Activated CD4-positive, alpha-beta T cell treated with anti-CD3 and anti-CD28 coated beads, Interleukin-2, Interleukin-4, amounts not matched to agents 100 ng/mL and 50 ng/mL, durations not matched to agents 16 hours and 8 hours (primary cell): ENCODE measurements around the gene OCIAD2.
"Not testable (repeated sequence)": the region's sequence is repeated elsewhere in the genome, so short reads cannot be mapped to it uniquely, and the experiment has no call there.

Source experiments
- DNase-seq: peaks from one replicate; pipeline ENCODE4 v3.0.0-alpha.2; 2020; ENCODE audit warnings: low spot score

The OCIAD2 gene, protein sequence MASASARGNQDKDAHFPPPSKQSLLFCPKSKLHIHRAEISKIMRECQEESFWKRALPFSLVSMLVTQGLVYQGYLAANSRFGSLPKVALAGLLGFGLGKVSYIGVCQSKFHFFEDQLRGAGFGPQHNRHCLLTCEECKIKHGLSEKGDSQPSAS

DNA sequence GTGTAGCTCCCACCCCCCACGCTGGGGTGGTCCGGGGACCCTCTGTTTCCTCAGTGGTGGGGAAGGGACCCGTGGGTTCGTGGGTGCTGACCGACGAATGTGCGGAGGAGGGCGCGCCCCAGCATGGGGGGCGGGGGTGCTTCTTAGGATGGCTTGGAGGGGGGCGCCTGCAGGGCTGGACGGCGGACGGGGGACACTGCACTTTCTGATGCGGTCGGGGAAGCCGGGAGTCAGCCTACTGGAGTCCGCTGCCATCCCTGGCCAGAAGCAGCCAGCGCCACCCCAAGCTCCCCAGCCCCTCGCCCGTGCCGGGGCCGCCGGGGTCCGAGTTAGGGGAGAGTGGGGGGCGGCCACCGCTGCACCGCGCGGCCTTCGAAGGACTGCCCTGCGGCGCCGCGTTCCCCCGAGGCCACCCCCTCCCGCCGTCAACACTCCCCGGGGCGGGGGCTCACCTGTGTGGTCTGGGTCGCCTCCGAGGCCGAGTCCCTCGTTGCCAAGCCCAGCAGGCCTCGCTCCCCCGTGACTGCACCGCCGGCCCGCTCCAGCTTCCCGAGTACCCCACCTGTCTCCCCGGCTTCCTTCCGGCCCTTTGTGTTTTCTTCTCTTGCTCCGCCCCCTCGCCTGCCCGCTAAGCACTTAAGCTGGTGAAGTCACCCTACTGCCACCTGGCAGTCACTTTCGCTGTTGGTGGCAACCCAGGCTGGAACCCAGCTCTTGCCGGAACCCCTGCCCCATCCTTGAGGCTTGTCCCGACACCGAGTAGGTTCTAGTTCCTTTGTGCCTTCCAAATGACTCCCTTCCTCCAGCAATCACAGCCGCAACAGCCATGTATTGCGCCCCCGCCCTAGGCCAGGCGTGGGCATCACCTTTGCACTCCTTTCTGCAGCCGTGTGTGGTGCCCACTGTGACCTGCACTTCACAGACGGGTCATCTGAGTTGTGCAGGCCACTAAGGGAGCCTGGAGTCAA, at the start of gene OCIAD2:
Gene OCIAD2 (minus strand): TSS at position 569 of the 968 bp plus-strand sequence. CDS start 2,225 bp downstream, outside the sequence.
- DNase-seq, result peak; percentile 85

DNA sequence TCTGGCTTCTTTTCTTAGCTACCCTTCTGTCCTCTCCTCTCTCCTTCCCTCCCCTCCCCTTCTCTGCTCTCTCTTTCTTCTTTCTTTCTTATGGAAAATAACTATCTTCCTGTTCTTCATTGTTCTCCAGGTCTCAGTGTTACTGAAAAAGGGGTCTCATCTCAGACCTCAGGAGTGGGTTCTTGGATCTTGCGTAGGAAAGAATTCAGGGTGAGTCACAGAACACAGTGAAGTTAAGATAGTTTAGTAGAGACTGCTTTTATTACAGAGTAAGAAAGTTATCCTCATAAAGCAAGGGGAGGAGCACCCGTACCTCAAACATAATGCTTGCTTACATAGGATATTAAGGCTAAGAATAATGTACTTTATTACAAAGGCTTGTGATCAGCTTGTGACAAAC, 47.7 kb upstream of the OCIAD2 start:
- DNase-seq, result no peak

DNA sequence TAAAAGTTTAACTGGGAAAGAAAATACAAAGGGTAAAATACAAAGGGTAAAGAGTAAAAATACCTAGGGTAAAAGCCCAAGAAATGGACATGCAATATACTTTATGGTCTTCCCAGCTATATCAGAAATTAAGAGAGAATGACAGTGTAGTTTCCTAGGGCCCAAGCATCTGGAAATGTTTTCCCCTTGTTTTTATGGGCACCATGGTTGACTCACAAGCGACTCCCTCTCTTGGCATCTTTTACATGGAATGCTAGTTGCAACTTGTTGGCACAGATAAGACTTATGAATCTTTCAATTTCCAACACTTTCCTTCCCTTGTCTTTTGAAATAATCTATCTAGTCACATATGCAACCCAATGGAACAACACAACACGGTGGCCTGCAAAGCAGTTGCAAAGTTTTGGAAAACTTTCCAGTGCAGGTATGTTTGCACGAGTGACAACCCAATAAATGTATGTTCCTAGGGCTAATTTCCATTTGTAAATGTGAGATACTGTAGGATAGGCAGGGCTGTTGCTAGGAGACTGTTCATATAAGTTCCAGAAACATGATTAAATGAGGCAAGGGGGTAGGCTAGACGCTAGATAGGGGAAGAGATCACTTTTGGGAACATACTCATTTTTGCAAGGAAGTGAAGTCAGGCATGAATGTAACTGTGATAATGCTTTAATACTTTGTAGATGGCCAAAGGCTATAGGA, 43.1 kb upstream of the OCIAD2 start:
- DNase-seq, result no peak

GRCh38 chr4:48949086-48949485, 42.5 kb upstream of the OCIAD2 start:
- DNase-seq, result no peak

GRCh38 chr4:48947731-48948130, 41.2 kb upstream of the OCIAD2 start:
- DNase-seq, result no peak

DNA sequence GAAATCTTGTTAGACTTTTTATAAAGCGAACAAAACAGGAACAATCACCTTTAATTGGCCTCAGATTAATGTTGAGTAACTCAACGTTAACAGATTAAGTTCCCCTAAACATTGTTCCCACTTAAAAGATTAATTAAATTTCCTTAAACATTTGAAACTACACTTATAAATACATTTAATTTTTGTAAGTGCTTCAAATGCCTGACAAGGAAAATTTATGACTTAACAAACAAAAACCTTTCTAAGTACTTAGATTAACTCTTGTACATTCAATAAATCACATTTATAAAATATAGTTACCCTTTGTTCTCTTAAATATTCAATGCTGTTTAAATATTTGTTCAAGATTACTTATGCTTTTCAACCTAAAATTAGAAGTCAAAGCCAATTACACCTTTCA, 39.4 kb upstream of the OCIAD2 start:
- DNase-seq, result no peak

GRCh38 chr4:48944756-48945241, 38.2 kb upstream of the OCIAD2 start:
- DNase-seq, result peak; percentile 58

GRCh38 chr4:48944252-48944651, 37.7 kb upstream of the OCIAD2 start:
- DNase-seq, result no peak

DNA sequence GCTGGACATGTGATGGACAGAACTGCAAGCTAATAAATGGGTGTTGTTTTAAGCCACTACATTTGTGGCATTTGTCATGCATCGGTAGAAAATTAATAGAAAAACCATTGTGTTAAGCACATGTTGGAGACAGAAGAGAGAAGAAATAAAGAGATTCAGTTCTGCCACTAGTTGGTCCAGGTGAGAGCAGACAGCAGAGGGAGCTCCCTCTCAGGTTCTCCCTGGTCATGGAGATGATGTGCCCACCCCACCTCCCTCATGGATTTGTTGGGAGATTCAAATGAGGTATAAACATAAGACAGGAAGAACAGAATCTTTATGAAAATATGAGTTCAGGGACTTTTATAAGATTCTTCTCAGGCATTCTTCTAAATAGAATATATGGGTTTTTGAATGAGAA, 36.8 kb upstream of the OCIAD2 start:
- no peak for DNase-seq

GRCh38 chr4:48939785-48940184, 33.2 kb upstream of the OCIAD2 start:
- no peak for DNase-seq

DNA sequence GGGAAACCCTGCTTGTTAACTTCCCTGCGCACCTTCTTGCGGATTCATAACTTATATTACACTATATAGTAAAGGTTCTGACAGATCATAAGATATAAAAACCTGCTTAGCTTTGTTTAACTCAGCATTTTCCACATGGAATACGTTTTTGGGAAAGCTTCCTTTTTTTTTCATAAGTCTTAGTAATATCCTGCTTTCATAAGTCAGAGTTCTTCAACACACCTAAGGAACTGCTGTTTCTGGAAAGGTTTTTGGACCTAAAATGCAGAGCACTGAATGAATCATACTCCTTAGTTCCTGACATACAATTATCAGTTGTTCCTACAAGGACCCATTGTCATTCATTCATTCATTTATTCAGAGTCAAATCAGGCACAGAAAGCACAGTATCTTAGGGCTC, 32.3 kb upstream of the OCIAD2 start:
- DNase-seq, result no peak

DNA sequence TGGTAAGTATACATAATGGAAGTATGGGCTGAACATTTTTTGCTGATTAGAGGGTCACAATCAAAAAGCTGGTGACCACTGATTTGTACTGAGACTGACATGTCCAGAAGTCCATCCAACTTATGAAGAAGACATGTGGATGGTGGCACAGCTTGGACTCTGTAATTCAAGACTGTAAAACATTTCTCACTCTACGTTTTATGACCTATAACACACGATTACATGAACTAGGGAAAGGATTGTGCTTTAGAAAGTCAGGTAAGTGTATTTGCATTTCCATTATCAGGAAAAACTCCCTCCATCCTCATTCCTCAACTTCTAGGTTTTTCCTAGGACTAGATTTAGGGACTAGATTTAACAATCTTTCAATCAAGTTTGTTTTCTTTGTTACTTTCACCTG, 30.5 kb upstream of the OCIAD2 start:
- no peak for DNase-seq

DNA sequence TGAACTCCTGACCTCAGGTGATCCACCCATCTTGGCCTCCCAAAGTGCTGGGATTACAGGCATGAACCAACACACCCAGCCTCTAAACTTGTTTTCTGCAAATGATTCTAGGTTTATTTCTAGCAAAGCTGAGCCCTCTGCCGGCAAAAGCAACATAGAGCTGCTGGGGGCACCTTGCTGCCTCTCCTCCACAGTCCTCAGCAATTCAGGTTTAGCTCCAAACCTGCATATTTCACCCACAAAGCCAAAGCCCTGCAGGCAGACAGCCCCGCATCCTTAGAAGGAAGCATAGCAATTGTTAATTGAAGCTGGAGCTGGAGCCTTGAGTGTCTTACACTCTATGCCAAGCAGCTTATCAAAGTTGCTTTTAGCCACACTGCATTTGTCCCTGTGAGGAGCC, 24.9 kb upstream of the OCIAD2 start:
- no peak for DNase-seq

GRCh38 chr4:48930654-48931053, 24.1 kb upstream of the OCIAD2 start:
- DNase-seq, result no peak

GRCh38 chr4:48924416-48924815, 17.8 kb upstream of the OCIAD2 start:
- no peak for DNase-seq

DNA sequence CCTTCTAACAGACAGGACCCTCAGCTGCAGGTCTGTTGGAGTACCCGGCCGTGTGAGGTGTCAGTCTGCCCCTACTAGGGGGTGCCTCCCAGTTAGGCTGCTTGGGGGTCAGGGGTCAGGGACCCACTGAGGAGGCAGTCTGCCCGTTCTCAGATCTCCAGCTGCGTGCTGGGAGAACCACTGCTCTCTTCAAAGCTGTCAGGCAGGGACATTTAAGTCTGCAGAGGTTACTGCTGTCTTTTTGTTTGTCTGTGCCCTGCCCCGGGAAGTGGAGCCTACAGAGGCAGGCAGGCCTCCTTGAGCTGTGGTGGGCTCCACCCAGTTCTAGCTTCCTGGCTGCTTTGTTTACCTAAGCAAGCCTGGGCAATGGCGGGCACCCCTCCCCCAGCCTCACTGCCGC, 16.5 kb upstream of the OCIAD2 start:
- DNase-seq, result not testable (repeated sequence)

DNA sequence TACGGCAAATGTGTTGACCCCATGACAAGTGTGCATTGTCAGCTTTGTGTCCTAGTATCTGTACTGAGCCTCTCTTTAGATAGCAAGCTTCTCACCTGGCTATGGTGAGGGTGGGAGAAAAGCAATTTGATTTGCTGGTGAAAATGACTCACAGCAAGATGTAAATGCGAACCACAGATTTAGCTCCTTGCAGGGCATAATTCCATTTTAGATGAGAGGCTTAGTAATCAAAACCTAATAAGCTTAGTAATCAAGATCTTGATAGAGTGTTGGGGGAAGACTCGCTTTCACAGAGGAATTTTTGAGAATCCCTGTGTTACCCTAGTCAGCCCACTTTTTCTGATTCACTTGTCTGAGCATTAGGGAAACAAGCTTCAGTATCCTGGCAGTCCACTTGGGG, 7.7 kb upstream of the OCIAD2 start:
- DNase-seq, result no peak

DNA sequence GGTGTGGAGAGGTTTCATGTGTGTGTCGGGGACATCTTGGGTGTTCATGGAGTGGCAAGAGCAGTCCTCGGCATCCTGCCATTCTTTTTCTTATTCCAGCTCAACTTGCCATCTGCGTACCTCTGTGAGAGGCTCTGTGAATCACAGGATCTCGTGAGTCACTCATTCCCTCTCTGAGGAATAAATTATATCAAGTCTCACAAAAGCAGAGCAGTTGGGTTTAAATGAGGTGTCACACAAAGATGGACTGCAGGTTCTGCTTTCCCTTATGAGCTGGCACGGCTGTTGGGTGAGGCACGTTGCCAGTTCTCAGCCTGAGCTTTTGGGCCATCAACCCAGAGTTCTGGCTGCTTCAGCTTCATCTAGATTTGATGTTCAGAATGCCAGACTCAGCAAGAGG, 6.8 kb upstream of the OCIAD2 start:
- DNase-seq, result no peak

- no peak for DNase-seq
These were observed 5.8 kb upstream of the OCIAD2 start for GRCh38 chr4:48912349-48912748.

GRCh38 chr4:48910511-48910910, 3.9 kb upstream of the OCIAD2 start:
- DNase-seq, result no peak

- DNase-seq, result peak; percentile 86
These were observed 3.1 kb upstream of the OCIAD2 start for GRCh38 chr4:48909697-48910096.

DNA sequence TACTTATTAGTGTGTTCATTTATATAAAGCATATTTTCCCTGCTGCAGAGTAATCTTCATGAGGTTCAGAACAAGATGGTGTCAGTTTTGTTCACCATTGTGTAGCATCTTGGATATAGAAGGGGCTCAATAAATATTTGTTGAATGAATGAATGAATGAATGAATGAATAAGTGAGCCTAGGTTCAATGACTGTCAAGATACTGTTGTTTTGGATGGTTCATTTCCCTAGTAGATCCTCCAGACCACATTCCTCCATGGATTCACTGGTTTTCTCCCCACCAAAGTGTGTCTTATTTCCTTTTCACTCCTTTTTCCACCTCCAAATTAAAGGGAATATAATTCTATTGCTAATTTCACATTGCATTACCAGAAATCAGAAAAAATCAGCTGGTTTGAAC, 2.1 kb upstream of the OCIAD2 start:
- DNase-seq, result no peak
